HG03520 (cell line): ENCODE measurements around the gene NOTCH4.
"Not testable (repeated sequence)": the region's sequence is repeated elsewhere in the genome, so short reads cannot be mapped to it uniquely, and the experiment has no call there.

Experiments used
- ATAC-seq: cut with Tn5 transposase; IDR thresholded peaks from one replicate; pipeline ENCODE4 v1.9.1; 2021; ENCODE audit warnings: mild to moderate bottlenecking, moderate library complexity; ENCODE audit not compliant: unreplicated experiment

The NOTCH4 gene

DNA sequence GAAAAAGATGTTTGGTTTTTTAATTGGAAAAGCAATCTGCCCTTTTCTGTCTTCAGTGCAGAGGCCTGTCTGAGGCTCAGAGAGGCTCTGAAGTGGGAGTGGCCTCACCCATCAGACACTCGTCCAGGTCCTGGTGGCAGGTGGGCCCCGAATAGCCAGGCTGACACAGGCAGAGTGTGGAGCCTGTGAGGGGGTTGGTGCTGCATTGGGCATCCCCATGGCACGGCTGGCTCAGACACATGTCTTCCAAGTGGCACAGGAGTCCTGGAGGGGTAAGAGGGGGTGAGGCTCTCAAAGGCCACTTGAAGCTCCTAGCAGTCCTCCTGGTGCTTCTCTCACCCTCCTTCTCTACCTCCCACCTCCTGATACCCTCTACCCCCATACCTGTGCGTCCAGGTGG, 3.8 kb downstream of the NOTCH4 start:
- no peak for ATAC-seq

DNA sequence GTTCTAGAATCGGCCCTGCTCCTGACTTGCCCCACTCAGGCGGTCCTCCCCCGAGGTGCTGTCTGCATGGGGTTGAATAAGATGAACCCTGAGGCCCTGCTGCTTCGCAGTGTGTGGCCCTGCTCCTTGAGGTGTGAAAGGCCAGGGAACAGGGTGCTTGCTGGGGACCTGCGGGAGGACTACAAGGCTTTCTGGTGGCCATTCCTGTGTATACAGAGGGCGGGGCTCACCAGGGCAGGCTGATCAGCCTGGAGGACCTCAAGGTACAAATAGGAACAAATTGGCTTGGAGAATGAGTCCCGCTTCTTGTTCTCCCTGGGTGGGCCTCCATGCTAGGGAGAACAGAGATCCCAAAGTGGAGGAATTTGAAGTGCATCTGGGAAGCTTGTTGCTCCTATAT, 5.7 kb downstream of the NOTCH4 start:
- ATAC-seq, result no peak

- no peak for ATAC-seq
Measured at GRCh38 chr6:32216998-32217397, 6.9 kb downstream of the NOTCH4 start.

DNA sequence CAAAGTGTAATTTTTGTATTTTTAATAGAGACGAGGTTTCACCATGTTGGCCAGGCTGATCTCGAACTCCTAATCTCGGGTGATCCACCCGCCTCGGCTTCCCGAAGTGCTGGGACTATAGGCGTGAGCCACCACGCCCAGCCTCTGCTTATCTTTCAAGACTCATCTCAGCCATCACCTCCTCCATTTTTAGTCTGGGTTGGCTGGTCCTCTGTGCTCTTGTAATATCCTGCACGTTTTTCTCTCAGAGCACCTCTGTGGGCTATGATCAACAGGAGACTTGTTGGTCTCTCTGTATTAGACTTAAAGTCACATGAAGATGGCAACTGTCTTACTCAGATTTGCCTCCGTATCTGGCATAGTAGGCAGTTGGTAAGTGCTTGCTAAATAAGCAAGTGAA, 7.6 kb downstream of the NOTCH4 start:
- ATAC-seq, result no peak

GRCh38 chr6:32215617-32216016, 8.2 kb downstream of the NOTCH4 start:
- ATAC-seq, result no peak

- no peak for ATAC-seq
Measured at GRCh38 chr6:32214126-32214525, 9.7 kb downstream of the NOTCH4 start.

- ATAC-seq, result no peak
Measured at GRCh38 chr6:32213649-32214048, 10.2 kb downstream of the NOTCH4 start.

- ATAC-seq, result no peak
Measured at GRCh38 chr6:32212076-32212760, 11.6 kb downstream of the NOTCH4 start.

DNA sequence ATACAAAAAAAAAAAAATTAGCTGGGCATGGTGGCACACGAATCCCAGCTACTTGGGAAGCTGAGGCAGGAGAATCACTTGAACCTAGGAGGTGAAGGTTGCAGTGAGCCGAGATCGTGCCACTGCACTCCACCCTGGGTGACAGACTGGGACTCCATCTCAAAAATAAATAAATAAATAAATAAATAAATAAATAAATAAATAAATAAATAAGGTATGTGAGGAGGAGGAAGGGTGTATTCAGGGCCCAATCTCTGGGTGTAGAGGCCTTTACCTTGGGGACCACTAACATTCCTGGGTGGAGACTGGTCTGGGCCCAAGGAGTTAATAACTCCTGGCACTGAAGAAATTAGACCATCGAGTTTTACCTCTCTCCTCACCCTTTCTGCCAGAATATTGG, 12.4 kb downstream of the NOTCH4 start:
- ATAC-seq, result not testable (repeated sequence)

- no peak for ATAC-seq
Measured at GRCh38 chr6:32210191-32210601, 13.7 kb downstream of the NOTCH4 start.

DNA sequence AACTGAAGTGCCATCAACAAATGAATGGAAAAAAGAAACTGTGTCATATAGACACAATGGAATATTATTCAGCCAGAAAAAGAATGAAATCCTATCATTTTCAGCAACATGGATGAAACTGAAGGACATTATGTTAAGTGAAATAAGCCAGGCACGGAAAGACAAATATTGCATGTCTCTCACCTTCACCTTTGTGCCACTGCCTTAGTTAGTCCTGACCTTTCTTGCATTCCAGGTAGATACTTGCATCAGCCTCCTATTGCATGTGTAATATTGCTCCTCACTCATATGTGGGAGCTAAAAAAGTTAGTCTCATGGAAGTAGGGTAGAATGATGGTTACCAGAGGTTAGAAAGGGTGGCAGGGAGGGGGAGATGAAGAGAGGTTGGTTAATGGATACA, 14.9 kb downstream of the NOTCH4 start:
- ATAC-seq, result no peak

DNA sequence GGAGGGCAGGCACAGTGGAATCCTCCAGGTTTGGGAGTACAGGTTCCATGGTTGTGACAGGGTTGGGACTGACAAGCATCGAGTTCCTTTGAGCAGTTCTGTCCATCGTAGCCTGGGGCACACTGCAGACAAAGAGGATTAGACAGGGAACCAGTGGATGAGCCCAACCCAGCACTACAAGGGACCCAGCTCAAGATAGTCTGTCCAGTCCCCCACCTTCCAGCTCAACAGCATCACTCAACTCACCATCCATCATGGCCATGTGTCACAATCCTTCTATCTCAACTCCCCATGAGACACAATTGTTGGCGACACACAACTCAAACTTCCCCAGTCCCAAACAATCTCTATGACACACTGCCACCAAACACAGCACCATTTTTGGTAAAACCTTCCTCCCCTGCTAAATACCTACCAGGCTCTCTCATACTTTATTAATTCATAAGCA, 19.6 kb downstream of the NOTCH4 start:
- no peak for ATAC-seq

- ATAC-seq, result no peak
Measured at GRCh38 chr6:32203426-32204267, 20.2 kb downstream of the NOTCH4 start.

GRCh38 chr6:32202186-32202585, 21.7 kb downstream of the NOTCH4 start:
- ATAC-seq, result no peak

DNA sequence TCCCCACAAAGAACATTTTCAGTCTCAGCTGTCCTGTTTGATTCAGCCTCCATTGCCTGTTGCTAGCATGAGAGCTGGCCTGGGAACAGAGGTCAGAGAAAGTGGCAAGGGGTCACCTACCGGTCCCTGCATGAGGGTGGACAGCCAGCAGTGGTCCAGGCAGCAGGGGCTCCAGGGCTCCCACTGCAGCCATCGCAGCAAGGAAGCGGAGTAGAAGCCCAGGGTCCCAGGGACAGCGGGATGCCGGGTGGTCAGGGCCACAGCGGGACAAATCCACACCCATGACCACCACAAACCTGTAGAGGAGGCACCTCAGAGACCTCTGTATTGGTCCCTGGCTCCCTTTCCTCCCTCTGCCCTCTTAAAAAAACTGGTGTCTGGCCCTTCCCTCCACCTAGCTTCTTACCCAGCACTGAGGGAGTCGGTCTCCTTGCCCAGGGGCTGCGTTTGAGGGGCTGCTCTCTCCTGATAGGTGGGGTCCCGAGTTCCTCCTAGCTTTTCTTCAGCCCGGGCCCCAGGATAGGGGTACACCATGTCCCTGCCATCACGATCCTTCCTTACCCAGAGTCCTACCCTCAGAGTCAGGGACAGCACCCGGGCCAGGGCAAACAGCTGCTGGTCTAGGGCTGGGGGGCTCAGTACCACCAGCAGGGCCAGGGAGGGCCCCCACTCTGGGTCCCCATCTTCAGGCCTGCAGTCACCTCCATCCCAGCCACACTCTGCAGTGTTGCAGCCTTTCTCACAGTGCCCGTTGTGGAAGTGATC, 23.0 kb downstream of the NOTCH4 start:
- ATAC-seq, result no peak

DNA sequence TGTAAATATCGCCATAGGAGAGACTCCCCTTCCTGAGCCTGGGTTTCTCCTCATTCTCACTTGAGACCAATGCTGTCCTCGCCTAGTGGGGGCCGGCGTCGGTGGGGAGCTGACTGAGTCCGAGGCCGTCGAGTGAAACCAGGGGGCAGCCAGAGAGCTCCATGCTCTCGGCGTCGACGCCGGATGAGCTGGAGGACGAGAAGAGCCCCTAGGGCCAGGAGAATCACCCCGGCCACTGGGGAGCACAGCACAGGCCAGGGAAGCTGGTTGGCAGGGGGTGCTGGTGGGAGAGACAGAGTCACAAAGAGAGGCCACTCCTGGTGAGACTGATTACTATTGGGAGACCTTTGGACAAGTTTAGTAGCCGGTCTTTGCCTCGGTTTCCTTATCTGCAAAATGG, 25.0 kb downstream of the NOTCH4 start:
- no peak for ATAC-seq

DNA sequence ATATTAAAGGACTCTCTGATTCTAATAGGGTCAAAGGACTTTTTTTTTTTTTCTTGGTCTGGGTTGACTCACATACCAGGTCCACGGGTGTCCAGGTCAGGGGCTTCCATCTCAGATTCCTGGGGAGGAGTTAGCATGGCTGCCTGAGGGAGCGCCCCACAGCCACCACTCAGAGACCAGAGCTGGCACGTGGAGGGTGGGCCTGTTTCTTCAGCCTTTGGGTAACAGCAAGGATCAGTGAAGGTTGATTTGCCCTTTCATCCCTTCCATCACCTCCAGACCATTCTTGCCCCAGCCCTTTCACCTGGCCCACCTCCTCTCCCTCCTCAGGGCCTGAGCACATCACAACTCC, 25.5 kb downstream of the NOTCH4 start:
- no peak for ATAC-seq

GRCh38 chr6:32196682-32197616, 26.9 kb downstream of the NOTCH4 start:
- no peak for ATAC-seq

GRCh38 chr6:32195902-32196681, 27.8 kb downstream of the NOTCH4 start:
- ATAC-seq, result peak; percentile 13

- peak; percentile 71 for ATAC-seq
Measured at GRCh38 chr6:32195652-32195901, 28.3 kb downstream of the NOTCH4 start.
